MM.1S (cell line): ENCODE results near the gene FAM193A.

Experiments
- CTCF ChIP-seq: fragments of 300-600 bp; sonication (generic); IDR thresholded peaks from 2 replicates; pipeline ENCODE4 v1.5.1; 2016; ENCODE audit warnings: antibody characterized with exemption, low read length, mixed read lengths
- EZH2 ChIP-seq: fragments of 300-600 bp; sonication (generic); optimal IDR thresholded peaks from 2 replicates; pipeline ENCODE3; 2017; ENCODE audit warnings: low read depth, mild to moderate bottlenecking, antibody characterized with exemption, low read length, mixed read lengths

DNA sequence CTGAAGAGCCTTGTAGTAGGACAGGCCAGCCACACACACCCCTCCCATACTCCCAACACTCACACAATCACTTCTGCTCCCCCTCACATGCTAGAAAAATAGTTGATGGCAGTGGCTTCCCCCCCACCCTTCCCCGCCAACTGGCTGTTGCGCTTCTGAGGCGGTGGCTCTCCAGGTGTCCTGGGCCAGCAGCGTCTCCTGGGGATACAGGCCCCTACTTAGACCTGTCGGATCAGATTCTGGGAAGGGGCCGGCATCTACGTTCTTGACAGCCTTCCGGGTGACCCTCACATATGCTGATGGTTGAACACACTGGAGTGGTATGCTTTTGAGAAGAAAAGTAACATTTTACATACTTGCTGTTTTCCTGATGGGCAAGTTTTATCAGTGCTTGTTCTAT, 179.8 kb downstream of the FAM193A start:
- TF ChIP-seq CTCF = no peak
- no peak for TF ChIP-seq EZH2
